Trophoblast cell (in vitro differentiated cells and primary cell): ENCODE measurements around the gene TSC22D3.

ENCODE experiments used
- DNase-seq, 2 donors: peaks; one replicate each; pipeline ENCODE4 v3.0.0-alpha.2; 2016
- H2AFZ ChIP-seq: 2 replicates; pipeline ENCODE4 v1.6.1; 2013; ENCODE audit warnings: low read length, moderate library complexity, mild to moderate bottlenecking; ENCODE audit not compliant: insufficient read depth, poor library complexity
- H2AK5ac ChIP-seq: 2 replicates; pipeline ENCODE4 v1.6.1; 2013; ENCODE audit warnings: mild to moderate bottlenecking, low read length
- H2BK120ac ChIP-seq: 2 replicates; pipeline ENCODE4 v1.6.1; 2013; ENCODE audit warnings: low read length, mild to moderate bottlenecking, moderate library complexity; ENCODE audit not compliant: insufficient read depth, poor library complexity
- H2BK12ac ChIP-seq: 2 replicates; pipeline ENCODE4 v1.6.1; 2013; ENCODE audit warnings: mild to moderate bottlenecking, low read length, moderate library complexity
- H2BK5ac ChIP-seq: 2 replicates; pipeline ENCODE4 v1.6.1; 2013; ENCODE audit warnings: low read length, low read depth, moderate library complexity, mild to moderate bottlenecking; ENCODE audit not compliant: poor library complexity
- H3K14ac ChIP-seq: 2 replicates; pipeline ENCODE4 v1.6.1; 2013; ENCODE audit warnings: mild to moderate bottlenecking, low read length
- H3K18ac ChIP-seq: 2 replicates; pipeline ENCODE4 v1.6.1; 2013; ENCODE audit warnings: mild to moderate bottlenecking, low read length
- H3K23ac ChIP-seq: 2 replicates; pipeline ENCODE4 v1.6.1; 2013; ENCODE audit warnings: low read length
- H3K27ac ChIP-seq: 2 replicates; pipeline ENCODE4 v1.5.1; 2013; ENCODE audit warnings: low read depth, mild to moderate bottlenecking, inconsistent platforms, low read length, moderate library complexity
- H3K27me3 ChIP-seq: 2 replicates; pipeline ENCODE4 v1.6.1; 2013; ENCODE audit warnings: inconsistent platforms, mild to moderate bottlenecking, low read length, moderate library complexity; ENCODE audit not compliant: insufficient read depth
- H3K36me3 ChIP-seq, 2 experiments: 1 replicate in 1 of 2; 2 replicates in 1 of 2; pipeline ENCODE4 v1.6.1; 2013; ENCODE audit warnings: low read length in 2 of 2, mild to moderate bottlenecking in 2 of 2, moderate library complexity in 1 of 2; ENCODE audit not compliant: insufficient read depth in 2 of 2, control insufficient read depth in 1 of 2
- H3K4ac ChIP-seq: 2 replicates; pipeline ENCODE4 v1.6.1; 2013; ENCODE audit warnings: low read depth, mild to moderate bottlenecking, low read length, moderate library complexity
- H3K4me1 ChIP-seq, 2 experiments: 1 replicate in 1 of 2; 2 replicates in 1 of 2; pipeline ENCODE4 v1.6.1; 2013; ENCODE audit warnings: low read length in 2 of 2, mild to moderate bottlenecking in 2 of 2, moderate library complexity in 1 of 2; ENCODE audit not compliant: insufficient read depth in 2 of 2, control insufficient read depth in 1 of 2
- H3K4me2 ChIP-seq: 2 replicates; pipeline ENCODE4 v1.6.1; 2013; ENCODE audit warnings: inconsistent platforms, mild to moderate bottlenecking, low read length, moderate library complexity
- H3K4me3 ChIP-seq: 2 replicates; pipeline ENCODE4 v1.5.1; 2013; ENCODE audit warnings: mild to moderate bottlenecking, low read depth, low read length, inconsistent platforms
- H3K79me1 ChIP-seq: one replicate; pipeline ENCODE4 v1.6.1; 2013; ENCODE audit warnings: low read length
- H3K79me2 ChIP-seq: 2 replicates; pipeline ENCODE4 v1.6.1; 2013; ENCODE audit warnings: low read length, mild to moderate bottlenecking; ENCODE audit not compliant: control insufficient read depth, insufficient read depth, poor library complexity
- H3K9ac ChIP-seq: 2 replicates; pipeline ENCODE4 v1.6.1; 2013; ENCODE audit warnings: mild to moderate bottlenecking, low read length
- H3K9me3 ChIP-seq: 2 replicates; pipeline ENCODE4 v1.6.1; 2013; ENCODE audit warnings: low read depth, mild to moderate bottlenecking, control low read depth, inconsistent platforms, low read length; ENCODE audit not compliant: insufficient read depth
- H4K12ac ChIP-seq: 2 replicates; pipeline ENCODE4 v1.6.1; 2013; ENCODE audit warnings: low read depth, mild to moderate bottlenecking, low read length, moderate library complexity
- H4K8ac ChIP-seq: 2 replicates; pipeline ENCODE4 v1.6.1; 2013; ENCODE audit warnings: low read depth, mild to moderate bottlenecking, low read length, moderate library complexity
- H4K91ac ChIP-seq: one replicate; pipeline ENCODE4 v1.6.1; 2013; ENCODE audit warnings: low read depth, mild to moderate bottlenecking, low read length, moderate library complexity
- WGBS: extraction: QIAGEN DNeasy Blood & Tissue Kit; methylation state at CpG from one replicate; pipeline ENCODE4 v1.1.7; 2013; ENCODE audit warnings: missing lambda C conversion rate; ENCODE audit not compliant: insufficient read length, insufficient coverage; ENCODE audit errors: extremely low coverage; 5-methylcytosine and 5-hydroxymethylcytosine counted together

The TSC22D3 gene

DNA sequence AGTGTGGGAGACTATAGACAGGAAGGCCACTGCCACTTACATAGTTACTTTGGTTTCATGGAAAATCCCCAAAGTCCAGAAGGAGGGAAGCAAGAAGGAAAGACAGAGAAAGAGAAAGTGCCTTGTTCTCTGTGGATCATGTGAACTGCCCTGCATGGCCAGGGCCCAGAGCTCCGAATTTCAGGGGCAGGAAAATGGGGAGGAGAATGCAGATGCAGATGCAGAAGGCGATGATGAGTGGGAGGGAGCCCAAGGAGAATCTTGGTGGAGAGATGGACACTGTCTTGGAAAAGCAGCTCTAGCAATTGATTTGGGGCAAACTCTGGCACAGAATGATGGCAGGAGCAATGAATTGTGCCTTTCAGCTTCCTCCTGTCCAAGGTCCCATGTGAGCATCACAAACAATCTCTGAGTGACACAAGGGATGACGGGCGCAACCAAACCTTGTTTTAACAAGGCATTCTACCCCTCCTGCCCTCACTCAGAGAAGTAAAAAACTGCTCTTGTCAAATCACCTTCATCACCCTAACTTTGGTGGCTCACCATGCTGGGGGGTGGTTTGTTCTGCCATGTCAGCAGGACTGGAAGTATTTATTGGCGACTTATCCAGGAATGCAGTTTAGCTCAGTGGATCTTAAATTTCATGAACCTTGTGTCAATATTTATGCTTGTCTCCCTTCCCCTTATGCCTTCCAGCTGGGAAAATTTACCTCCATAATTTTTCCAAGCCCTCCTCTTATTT is 53.5 kb downstream of the TSC22D3 start:
- H2BK12ac ChIP-seq, result no peak overlapping the region
- H3K23ac ChIP-seq, result no peak overlapping the region
- H4K8ac ChIP-seq, result no peak overlapping the region
- H3K4me1 ChIP-seq, result peaks cover 0 to 2% of the 10 kb centered on the region in 2 experiments
- H2BK120ac ChIP-seq, result no peak overlapping the region
- no peak overlapping the region for H3K14ac ChIP-seq
- DNase-seq, result no peak
- H4K91ac ChIP-seq, result no peak overlapping the region
- no peak overlapping the region for H3K27ac ChIP-seq
- H3K4me2 ChIP-seq, result no peak overlapping the region
- H4K12ac ChIP-seq, result no peak overlapping the region
- H3K9ac ChIP-seq, result no peak overlapping the region
- no peaks in the 10 kb centered on the region for H3K79me1 ChIP-seq
- no peaks in the 10 kb centered on the region for H3K79me2 ChIP-seq
- H3K4ac ChIP-seq, result no peak overlapping the region
- no peaks in the 10 kb centered on the region for H3K27me3 ChIP-seq
- no peak overlapping the region for H2AFZ ChIP-seq
- H3K36me3 ChIP-seq, result no peaks in the 10 kb centered on the region
- no peaks in the 10 kb centered on the region for H3K9me3 ChIP-seq
- WGBS, result no CpG with 5 or more reads among the region's 5 CpGs
- H2BK5ac ChIP-seq, result no peak overlapping the region
- no peak overlapping the region for H3K18ac ChIP-seq
- H3K4me3 ChIP-seq, result no peak overlapping the region
- H2AK5ac ChIP-seq, result no peak overlapping the region

DNA sequence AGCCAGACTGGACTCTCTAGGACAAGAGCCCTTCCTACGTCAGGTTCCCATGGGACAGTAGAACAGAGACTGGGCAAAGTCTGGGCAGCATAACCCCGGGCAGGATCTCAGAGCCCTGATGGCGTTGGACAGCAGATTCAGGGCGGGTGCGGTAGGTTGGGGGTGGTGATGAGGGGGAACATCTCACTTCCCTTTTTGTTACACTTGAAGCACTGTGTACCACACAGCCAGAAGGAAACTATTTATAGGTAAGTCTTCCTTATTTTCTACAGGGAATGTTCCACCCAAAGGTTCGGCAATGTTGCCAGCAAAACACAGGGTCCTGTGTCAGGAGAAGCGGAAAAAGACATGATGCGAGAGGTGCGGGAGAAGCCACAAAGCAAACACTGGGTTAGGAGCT is 54.3 kb downstream of the TSC22D3 start:
- no peak overlapping the region for H3K18ac ChIP-seq
- H3K27me3 ChIP-seq, result no peaks in the 10 kb centered on the region
- peaks cover 0 to 2% of the 10 kb centered on the region in 2 experiments for H3K4me1 ChIP-seq
- DNase-seq, result no peak
- H4K91ac ChIP-seq, result no peak overlapping the region
- no peak overlapping the region for H3K4me2 ChIP-seq
- no CpG with 5 or more reads among the region's 9 CpGs for WGBS
- no peak overlapping the region for H3K9ac ChIP-seq
- no peaks in the 10 kb centered on the region for H3K9me3 ChIP-seq
- H4K8ac ChIP-seq, result no peak overlapping the region
- no peak overlapping the region for H3K4ac ChIP-seq
- no peak overlapping the region for H2BK120ac ChIP-seq
- H3K79me1 ChIP-seq, result peaks cover 4% of the 10 kb centered on the region
- H3K79me2 ChIP-seq, result peaks cover 3% of the 10 kb centered on the region
- no peak overlapping the region for H3K4me3 ChIP-seq
- H4K12ac ChIP-seq, result no peak overlapping the region
- H3K36me3 ChIP-seq, result no peaks in the 10 kb centered on the region
- H2BK5ac ChIP-seq, result no peak overlapping the region
- no peak overlapping the region for H3K23ac ChIP-seq
- no peak overlapping the region for H2AFZ ChIP-seq
- no peak overlapping the region for H3K14ac ChIP-seq
- no peak overlapping the region for H2AK5ac ChIP-seq
- H3K27ac ChIP-seq, result no peak overlapping the region
- H2BK12ac ChIP-seq, result no peak overlapping the region

GRCh38 chrX:107718156-107718621 is 57.4 kb downstream of the TSC22D3 start:
- H3K18ac ChIP-seq, result no peak overlapping the region
- no peak overlapping the region for H3K9ac ChIP-seq
- peak; percentile 61 to 86 for DNase-seq
- H3K36me3 ChIP-seq, result peaks cover 7% of the 10 kb centered on the region in 2 experiments
- WGBS, result no CpG with 5 or more reads among the region's 3 CpGs
- H4K91ac ChIP-seq, result no peak overlapping the region
- no peaks in the 10 kb centered on the region for H3K9me3 ChIP-seq
- no peak overlapping the region for H2AFZ ChIP-seq
- H3K79me2 ChIP-seq, result peaks cover 3% of the 10 kb centered on the region
- peaks cover 13% of the 10 kb centered on the region for H3K79me1 ChIP-seq
- H3K27ac ChIP-seq, result no peak overlapping the region
- H4K8ac ChIP-seq, result no peak overlapping the region
- no peak overlapping the region for H2BK120ac ChIP-seq
- H3K27me3 ChIP-seq, result no peaks in the 10 kb centered on the region
- H3K4ac ChIP-seq, result no peak overlapping the region
- H2BK12ac ChIP-seq, result no peak overlapping the region
- no peak overlapping the region for H3K4me3 ChIP-seq
- no peak overlapping the region for H3K14ac ChIP-seq
- H2AK5ac ChIP-seq, result no peak overlapping the region
- no peak overlapping the region for H4K12ac ChIP-seq
- H2BK5ac ChIP-seq, result no peak overlapping the region
- H3K4me1 ChIP-seq, result peaks cover 7 to 9% of the 10 kb centered on the region in 2 experiments
- H3K4me2 ChIP-seq, result no peak overlapping the region
- no peak overlapping the region for H3K23ac ChIP-seq

DNA sequence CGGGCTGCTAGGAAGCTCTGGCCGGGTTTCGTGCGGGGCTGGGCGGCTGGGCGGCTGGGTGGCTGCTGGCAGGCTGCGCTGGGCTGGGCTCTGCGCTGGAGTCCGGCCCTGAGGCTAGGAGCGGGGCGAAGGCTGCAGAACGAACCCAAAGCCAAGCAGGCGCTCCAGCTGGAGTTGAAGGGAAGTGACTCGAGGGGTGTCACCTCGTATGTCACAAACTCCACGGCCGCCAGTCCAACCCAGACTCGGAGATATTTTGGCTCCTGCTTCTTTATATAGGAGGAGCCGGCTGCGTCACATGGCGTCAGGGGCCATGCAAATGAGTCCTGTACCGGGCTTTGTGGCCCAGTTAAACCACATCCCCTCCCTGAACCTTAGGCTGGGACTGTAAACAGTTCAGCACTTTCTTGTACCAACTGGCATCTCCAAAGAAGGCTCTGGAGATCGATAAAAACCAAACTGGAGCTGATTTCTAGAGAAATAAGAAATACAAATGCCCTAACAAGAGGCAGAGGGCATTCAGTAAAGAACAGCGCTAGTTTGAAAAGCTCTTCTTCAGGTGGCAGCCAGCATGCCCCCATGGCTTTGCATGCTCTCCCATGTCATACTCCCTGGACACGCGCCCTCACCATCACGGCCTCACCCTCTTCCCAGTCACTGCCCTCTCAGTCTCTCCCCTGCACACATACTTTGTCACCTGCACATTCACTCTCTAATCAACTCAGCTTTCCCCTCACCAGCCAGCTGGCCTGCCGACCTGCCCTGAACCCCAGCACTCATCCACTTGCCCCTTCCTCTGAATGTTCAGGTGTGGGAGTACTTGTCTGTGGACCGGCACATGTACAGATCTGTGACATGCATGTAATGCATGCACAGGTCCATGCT is 58.5 kb downstream of the TSC22D3 start:
- WGBS, result no CpG with 5 or more reads among the region's 29 CpGs
- H2BK5ac ChIP-seq, result peak overlapping the region; percentile 70
- H3K14ac ChIP-seq, result peak overlapping the region; percentile 39
- H3K4me3 ChIP-seq, result peak overlapping the region; percentile 74
- H4K12ac ChIP-seq, result no peak overlapping the region
- peaks cover 7 to 9% of the 10 kb centered on the region in 2 experiments for H3K4me1 ChIP-seq
- H3K36me3 ChIP-seq, result peaks cover 7% of the 10 kb centered on the region in 2 experiments
- DNase-seq, result peak; percentile 62 to 79
- peak overlapping the region; percentile 85 for H4K91ac ChIP-seq
- no peak overlapping the region for H2AFZ ChIP-seq
- no peaks in the 10 kb centered on the region for H3K9me3 ChIP-seq
- peak overlapping the region; percentile 40 for H3K4ac ChIP-seq
- H3K27ac ChIP-seq, result peak overlapping the region; percentile 81
- no peaks in the 10 kb centered on the region for H3K27me3 ChIP-seq
- H3K4me2 ChIP-seq, result peak overlapping the region; percentile 65
- peak overlapping the region; percentile 72 for H2BK120ac ChIP-seq
- H3K79me2 ChIP-seq, result peaks cover 3% of the 10 kb centered on the region
- peak overlapping the region; percentile 88 for H3K18ac ChIP-seq
- peak overlapping the region; percentile 76 for H3K9ac ChIP-seq
- no peak overlapping the region for H2AK5ac ChIP-seq
- H4K8ac ChIP-seq, result peak overlapping the region; percentile 69
- H3K79me1 ChIP-seq, result peaks cover 13% of the 10 kb centered on the region
- H3K23ac ChIP-seq, result no peak overlapping the region
- H2BK12ac ChIP-seq, result no peak overlapping the region
